K562 (cell line): Measurements from ENCODE around the gene FBXO21. TPM values are rescaled to one million over a fixed set of nuclear protein-coding genes. Genes with fewer than 3 reads are reported as not detected.

Experiments
- BRCA1 ChIP-seq, 2 experiments: fragments of 450-650 bp in 1 of 2; sonication (generic) in 1 of 2; formaldehyde crosslinking in 1 of 2; IDR thresholded peaks; 2 replicates each; pipeline versions ENCODE4 v1.5.0 to v1.6.1; 2017 to 2020; ENCODE audit warnings: mild to moderate bottlenecking in 1 of 2, missing genetic modification reagents in 1 of 2
- CBX1 ChIP-seq: sonication (generic); IDR thresholded peaks from 2 replicates; pipeline ENCODE4 v1.6.1; 2016; ENCODE audit warnings: antibody characterized with exemption, low read depth, mild to moderate bottlenecking
- CREM ChIP-seq: IDR thresholded peaks from 2 replicates; pipeline ENCODE4 v1.6.1; 2014; ENCODE audit warnings: antibody characterized with exemption, low read depth
- CXXC5 ChIP-seq: fragments of 250-450 bp; sonication (Bioruptor Pico); IDR thresholded peaks from 2 replicates; pipeline ENCODE4 v1.8.0; 2022; ENCODE audit warnings: inconsistent platforms, mild to moderate bottlenecking, moderate library complexity
- ETV1 ChIP-seq: fragments of 450-650 bp; conservative IDR thresholded peaks from 2 replicates; pipeline ENCODE4 v1.6.1; 2016; ENCODE audit warnings: missing genetic modification characterization, control low read depth, low read depth, missing compliant biosample characterization
- FIP1L1 ChIP-seq: fragments of 200-400 bp; formaldehyde crosslinking; IDR thresholded peaks from 2 replicates; pipeline ENCODE4 v1.6.1; 2018; ENCODE audit warnings: mild to moderate bottlenecking, low read depth, low read length; ENCODE audit not compliant: poor library complexity, severe bottlenecking
- HDAC1 ChIP-seq, 2 experiments: fragments of 450-650 bp; IDR thresholded peaks; 2 replicates each; pipeline ENCODE4 v1.6.1; 2016 to 2017; ENCODE audit warnings: inconsistent platforms in 1 of 2, mild to moderate bottlenecking in 1 of 2, moderate library complexity in 1 of 2
- HDAC2 ChIP-seq: fragments of 450-650 bp; IDR thresholded peaks from 2 replicates; pipeline ENCODE4 v1.6.1; 2016; ENCODE audit warnings: mild to moderate bottlenecking
- HDAC8 ChIP-seq: fragments of 450-650 bp; IDR thresholded peaks from 2 replicates; pipeline ENCODE4 v1.6.1; 2016; ENCODE audit warnings: mild to moderate bottlenecking, missing genetic modification characterization, moderate library complexity, missing compliant biosample characterization
- KDM5B ChIP-seq: fragments of 200-600 bp; sonication (generic); IDR thresholded peaks from 2 replicates; pipeline ENCODE4 v1.6.1; 2012; ENCODE audit warnings: low read depth, mild to moderate bottlenecking, moderate library complexity, low read length, control low read depth, inconsistent platforms; ENCODE audit not compliant: insufficient replicate concordance
- LARP7 ChIP-seq: fragments of 450-650 bp; IDR thresholded peaks from 2 replicates; pipeline ENCODE4 v1.6.1; 2016
- MTA3 ChIP-seq: fragments of 450-650 bp; formaldehyde crosslinking; IDR thresholded peaks from 2 replicates; pipeline ENCODE4 v1.6.1; 2017; ENCODE audit warnings: mild to moderate bottlenecking, borderline replicate concordance
- PCBP1 ChIP-seq: fragments of 200-400 bp; formaldehyde crosslinking; IDR thresholded peaks from 2 replicates; pipeline ENCODE4 v1.6.1; 2018; ENCODE audit warnings: mild to moderate bottlenecking, low read depth, low read length; ENCODE audit not compliant: poor library complexity, severe bottlenecking
- PHB2 ChIP-seq: fragments of 450-650 bp; IDR thresholded peaks from 2 replicates; pipeline ENCODE4 v1.6.1; 2017; ENCODE audit warnings: low read depth
- RBBP5 ChIP-seq: fragments of 200-600 bp; sonication (generic); IDR thresholded peaks from 2 replicates; pipeline ENCODE4 v1.6.1; 2012; ENCODE audit warnings: borderline replicate concordance, mild to moderate bottlenecking, low read length, control low read depth, inconsistent platforms; ENCODE audit not compliant: insufficient read depth, poor library complexity, severe bottlenecking
- RBFOX2 ChIP-seq: fragments of 200-400 bp; formaldehyde crosslinking; IDR thresholded peaks from 2 replicates; pipeline ENCODE4 v1.6.1; 2017; ENCODE audit warnings: low read depth, mild to moderate bottlenecking, low read length, moderate library complexity
- THRAP3 ChIP-seq: fragments of 450-650 bp; IDR thresholded peaks from 2 replicates; pipeline ENCODE4 v1.6.1; 2016; ENCODE audit warnings: mild to moderate bottlenecking, inconsistent platforms, borderline replicate concordance
- YY1 ChIP-seq, 3 experiments: IDR thresholded peaks; 2 replicates each; pipeline ENCODE4 v1.6.1; 2011; ENCODE audit warnings: low read length in 2 of 3, mild to moderate bottlenecking in 2 of 3, moderate library complexity in 2 of 3, borderline replicate concordance in 1 of 3, control low read depth in 1 of 3, low read depth in 1 of 3; ENCODE audit not compliant: insufficient read depth in 3 of 3, insufficient replicate concordance in 2 of 3, control insufficient read depth in 1 of 3, insufficient read length in 1 of 3; ENCODE audit errors: extremely low read depth in 1 of 3
- ZNF551 ChIP-seq: fragments of 250-450 bp; sonication (Bioruptor Pico); IDR thresholded peaks from 2 replicates; pipeline ENCODE4 v1.5.0; 2021; ENCODE audit warnings: mild to moderate bottlenecking, moderate library complexity
- polyA plus RNA-seq, 8 experiments: library from polyadenylated mRNA; depleted of rRNA in 4 of 8; stranded (reverse) in 5 of 8; unstranded in 3 of 8; fragments of >200 nt; fragmentation: Nextera tagmentation in 2 of 8; fragmentation: Illumina TruSeq in 1 of 8; extraction: Ambion mirVana in 2 of 8; extraction: Trizol in 1 of 8; gene quantifications; 2 replicates each; pipeline versions ENCODE4 v1.2.1 to v1.2.3, GENCODE V29; 2011 to 2014; ENCODE audit warnings: inconsistent platforms in 1 of 8, missing spikeins in 1 of 8
- total RNA-seq, 7 experiments: library from RNA; depleted of rRNA in 6 of 7; stranded (reverse); fragments of >200 nt in 6 of 7; fragmentation: Illumina TruSeq in 2 of 7; extraction: Trizol in 2 of 7; gene quantifications; 2 replicates each; pipeline versions ENCODE4 v1.2.1 to v1.2.3, GENCODE V29; 2011 to 2021; ENCODE audit warnings: low replicate concordance in 1 of 7
- TF ChIP-seq, protein P1 (sequence below): fragments of 250-450 bp; sonication (Bioruptor Pico); IDR thresholded peaks from 2 replicates; pipeline ENCODE4 v1.4.0; 2020
- TF ChIP-seq, protein P2 (sequence below): sonication (generic); formaldehyde crosslinking; IDR thresholded peaks from 2 replicates; pipeline ENCODE4 v1.9.0; 2022; ENCODE audit warnings: mild to moderate bottlenecking, missing genetic modification reagents

FBXO21 gene
- total and polyA plus RNA-seq, 9 of the 15 experiments (the other 6 are each of a cell fraction or from before 2014, with no cell fraction given), result 3.0 to 50.9 (median 9.1) TPM

DNA sequence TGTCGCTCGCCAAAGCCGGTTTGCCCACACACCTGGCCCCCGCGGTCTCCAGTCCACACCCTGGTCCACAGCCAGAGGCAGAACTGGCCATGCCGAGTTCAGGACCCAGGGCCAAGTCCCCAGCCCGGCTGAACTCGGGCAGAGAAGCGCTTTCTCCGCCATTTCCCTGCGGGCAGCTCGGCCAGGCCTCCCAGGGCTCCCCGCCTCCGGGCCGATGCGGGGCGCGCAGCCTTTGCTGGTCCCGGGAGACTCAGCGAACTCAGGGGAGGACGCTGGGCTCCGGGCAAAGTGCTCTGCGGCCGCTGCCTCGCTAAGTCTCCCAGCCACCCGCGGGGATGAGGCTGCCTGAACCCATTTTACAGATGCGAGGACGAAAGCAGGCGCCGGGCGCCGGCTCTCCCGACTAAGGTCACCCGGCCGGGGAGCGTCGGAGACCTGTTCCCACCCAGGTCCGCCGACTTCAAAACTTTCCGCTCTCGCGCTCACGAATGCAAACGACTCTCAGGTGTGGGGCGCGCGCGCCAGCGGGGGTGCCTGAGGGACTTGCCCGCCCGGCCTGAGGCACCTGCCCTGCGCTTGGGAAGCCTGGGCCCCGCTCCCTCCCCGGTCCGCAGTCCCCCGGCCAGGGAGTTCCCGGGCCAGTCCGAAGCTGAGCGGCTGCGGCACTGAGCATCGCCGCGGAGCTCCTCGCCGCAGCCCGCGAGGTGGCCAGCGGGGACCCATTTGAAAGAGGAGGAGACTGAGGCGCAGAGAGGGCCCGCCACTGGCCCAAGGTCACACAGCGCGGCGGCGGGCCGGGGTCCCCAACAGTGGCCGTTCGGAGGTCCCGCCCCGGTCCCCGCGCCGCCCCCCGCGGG, 91.7 kb downstream of the FBXO21 start (continued):
- TF ChIP-seq ZNF551, result no peak
- no peak for TF ChIP-seq CREM
- peak; percentile 79 for TF ChIP-seq KDM5B
- peak; percentile 78 for TF ChIP-seq FIP1L1
- TF ChIP-seq, protein P1, sequence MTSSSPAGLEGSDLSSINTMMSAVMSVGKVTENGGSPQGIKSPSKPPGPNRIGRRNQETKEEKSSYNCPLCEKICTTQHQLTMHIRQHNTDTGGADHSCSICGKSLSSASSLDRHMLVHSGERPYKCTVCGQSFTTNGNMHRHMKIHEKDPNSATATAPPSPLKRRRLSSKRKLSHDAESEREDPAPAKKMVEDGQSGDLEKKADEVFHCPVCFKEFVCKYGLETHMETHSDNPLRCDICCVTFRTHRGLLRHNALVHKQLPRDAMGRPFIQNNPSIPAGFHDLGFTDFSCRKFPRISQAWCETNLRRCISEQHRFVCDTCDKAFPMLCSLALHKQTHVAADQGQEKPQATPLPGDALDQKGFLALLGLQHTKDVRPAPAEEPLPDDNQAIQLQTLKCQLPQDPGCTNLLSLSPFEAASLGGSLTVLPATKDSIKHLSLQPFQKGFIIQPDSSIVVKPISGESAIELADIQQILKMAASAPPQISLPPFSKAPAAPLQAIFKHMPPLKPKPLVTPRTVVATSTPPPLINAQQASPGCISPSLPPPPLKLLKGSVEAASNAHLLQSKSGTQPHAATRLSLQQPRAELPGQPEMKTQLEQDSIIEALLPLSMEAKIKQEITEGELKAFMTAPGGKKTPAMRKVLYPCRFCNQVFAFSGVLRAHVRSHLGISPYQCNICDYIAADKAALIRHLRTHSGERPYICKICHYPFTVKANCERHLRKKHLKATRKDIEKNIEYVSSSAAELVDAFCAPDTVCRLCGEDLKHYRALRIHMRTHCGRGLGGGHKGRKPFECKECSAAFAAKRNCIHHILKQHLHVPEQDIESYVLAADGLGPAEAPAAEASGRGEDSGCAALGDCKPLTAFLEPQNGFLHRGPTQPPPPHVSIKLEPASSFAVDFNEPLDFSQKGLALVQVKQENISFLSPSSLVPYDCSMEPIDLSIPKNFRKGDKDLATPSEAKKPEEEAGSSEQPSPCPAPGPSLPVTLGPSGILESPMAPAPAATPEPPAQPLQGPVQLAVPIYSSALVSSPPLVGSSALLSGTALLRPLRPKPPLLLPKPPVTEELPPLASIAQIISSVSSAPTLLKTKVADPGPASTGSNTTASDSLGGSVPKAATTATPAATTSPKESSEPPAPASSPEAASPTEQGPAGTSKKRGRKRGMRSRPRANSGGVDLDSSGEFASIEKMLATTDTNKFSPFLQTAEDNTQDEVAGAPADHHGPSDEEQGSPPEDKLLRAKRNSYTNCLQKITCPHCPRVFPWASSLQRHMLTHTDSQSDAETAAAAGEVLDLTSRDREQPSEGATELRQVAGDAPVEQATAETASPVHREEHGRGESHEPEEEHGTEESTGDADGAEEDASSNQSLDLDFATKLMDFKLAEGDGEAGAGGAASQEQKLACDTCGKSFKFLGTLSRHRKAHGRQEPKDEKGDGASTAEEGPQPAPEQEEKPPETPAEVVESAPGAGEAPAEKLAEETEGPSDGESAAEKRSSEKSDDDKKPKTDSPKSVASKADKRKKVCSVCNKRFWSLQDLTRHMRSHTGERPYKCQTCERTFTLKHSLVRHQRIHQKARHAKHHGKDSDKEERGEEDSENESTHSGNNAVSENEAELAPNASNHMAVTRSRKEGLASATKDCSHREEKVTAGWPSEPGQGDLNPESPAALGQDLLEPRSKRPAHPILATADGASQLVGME (CRISPR knock-in tag), result no peak
- no peak for TF ChIP-seq MTA3
- TF ChIP-seq THRAP3, result no peak
- 0 out of 2 replicates have a peak, but pooled peaks have one; percentile 80 for TF ChIP-seq CBX1
- no peak for TF ChIP-seq BRCA1 (IDR thresholded peaks at IDR 0.05)
- TF ChIP-seq BRCA1 (CRISPR knock-in tag; IDR thresholded peaks at IDR 0.05), result no peak
- TF ChIP-seq HDAC2, result peak; percentile 9; the same call in 1 of the 2 replicates
- no peak for TF ChIP-seq LARP7
- TF ChIP-seq, protein P2, sequence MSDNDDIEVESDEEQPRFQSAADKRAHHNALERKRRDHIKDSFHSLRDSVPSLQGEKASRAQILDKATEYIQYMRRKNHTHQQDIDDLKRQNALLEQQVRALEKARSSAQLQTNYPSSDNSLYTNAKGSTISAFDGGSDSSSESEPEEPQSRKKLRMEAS (CRISPR knock-in tag), result no peak; the same call in 1 of the 2 replicates
- TF ChIP-seq HDAC1 (IDR thresholded peaks at IDR 0.05), result 0 out of 4 replicates have a peak, but pooled peaks of 1 of the 2 experiments have one; percentile 12
- TF ChIP-seq CXXC5 (CRISPR knock-in tag), result no peak
- TF ChIP-seq PCBP1, result peak; percentile 87
- no peak for TF ChIP-seq PHB2
- TF ChIP-seq RBBP5, result peak; percentile 57
- no peak for TF ChIP-seq HDAC8 (tag)
- peak; percentile 68 for TF ChIP-seq RBFOX2
- peak in 2 of 3 experiments; percentile 12 to 52 for TF ChIP-seq YY1 (IDR thresholded peaks at IDR 0.05; ENCODE audit: borderline replicate concordance in 1 of 3, control insufficient read depth in 1 of 3, extremely low read depth in 1 of 3, insufficient read depth in 3 of 3, insufficient read length in 1 of 3, insufficient replicate concordance in 2 of 3, low read depth in 1 of 3, low read length in 2 of 3)
- TF ChIP-seq ETV1, result no peak
